Heart left ventricle (tissue), 16 donors: Measurements from ENCODE around the gene TUBA4B. TPM values are rescaled to one million over a fixed set of nuclear protein-coding genes. Genes with fewer than 3 reads are reported as not detected.

Source experiments
- ATAC-seq, 4 donors: fragments of 200-7000 bp; cut with Tn5 transposase; one replicate each; pipeline ENCODE4 v1.9.1; 2020 to 2022; ENCODE audit warnings: moderate library complexity in 4 of 4, mild to moderate bottlenecking in 3 of 4, moderate number of reproducible peaks in 1 of 4
- DNase-seq, 5 donors: peaks; one replicate each; pipeline ENCODE4 v3.0.0-alpha.2; 2020
- H3K27ac ChIP-seq, 12 donors: fragments of 200-600 bp; sonication (generic) in 4 of 12; one replicate each; pipeline versions ENCODE4 v1.5.0 to v1.8.0; 2016 to 2022; ENCODE audit warnings: mild to moderate bottlenecking in 2 of 12
- H3K27me3 ChIP-seq, 9 donors: fragments of 200-600 bp; sonication (generic) in 2 of 9; one replicate each; pipeline versions ENCODE4 v1.5.1 to v1.8.0; 2016 to 2022; ENCODE audit warnings: mild to moderate bottlenecking in 3 of 9
- H3K36me3 ChIP-seq, 9 donors: fragments of 200-600 bp; sonication (generic) in 2 of 9; one replicate each; pipeline versions ENCODE4 v1.5.0 to v1.8.0; 2018 to 2022; ENCODE audit warnings: mild to moderate bottlenecking in 2 of 9
- H3K4me1 ChIP-seq, 12 donors: fragments of 200-600 bp; sonication (generic) in 4 of 12; one replicate each; pipeline versions ENCODE4 v1.5.0 to v1.8.0; 2016 to 2022; ENCODE audit warnings: mild to moderate bottlenecking in 3 of 12
- H3K4me3 ChIP-seq, 12 donors: fragments of 200-600 bp; sonication (generic) in 4 of 12; one replicate each; pipeline versions ENCODE4 v1.5.0 to v1.8.0; 2017 to 2022; ENCODE audit warnings: mild to moderate bottlenecking in 9 of 12, moderate library complexity in 4 of 12
- H3K9me3 ChIP-seq, 12 donors: fragments of 200-600 bp; sonication (generic) in 4 of 12; one replicate each; pipeline versions ENCODE4 v1.5.0 to v1.8.0; 2016 to 2022; ENCODE audit warnings: mild to moderate bottlenecking in 1 of 12
- CTCF ChIP-seq, 12 donors: fragments of 200-600 bp; sonication (generic) in 4 of 12; IDR thresholded peaks; one replicate each; pipeline versions ENCODE4 v1.5.0 to v1.8.0; 2018 to 2022; ENCODE audit warnings: antibody characterized with exemption in 12 of 12, mild to moderate bottlenecking in 5 of 12
- POLR2A ChIP-seq, 2 donors: fragments of 450-650 bp; IDR thresholded peaks; one replicate each; pipeline ENCODE4 v1.6.1; 2017; ENCODE audit warnings: antibody characterized with exemption in 2 of 2, mild to moderate bottlenecking in 2 of 2, moderate library complexity in 2 of 2
- WGBS, 4 donors: extraction: QIAGEN DNeasy Blood & Tissue Kit in 2 of 4; methylation state at CpG; one replicate each; pipeline versions ENCODE4 v1.1.5 to v1.1.7; 2013 to 2018; 5-methylcytosine and 5-hydroxymethylcytosine counted together
- intact Hi-C, 10 donors: fragments of 100-400 bp; cut with DNase I; formaldehyde crosslinking; loops; one replicate each; pipeline versions ENCODE4 v1.11.1 to v1.14.2; 2022
- polyA plus RNA-seq, 2 donors: library from polyadenylated mRNA; stranded (reverse); fragments of 200-250 nt; gene quantifications; one replicate each; pipeline ENCODE4 v1.2.3, GENCODE V29; 2013
- total RNA-seq, 9 donors: library from RNA; depleted of rRNA in 2 of 9; stranded (reverse); fragments of >200 nt in 2 of 9; fragmentation: NEBNext Ultra II Directional in 3 of 9; extraction: Animal tissue kit (Norgen Biotek cat#: 25700) in 3 of 9; gene quantifications; one replicate each; pipeline versions ENCODE4 v1.1.0 to v1.2.4, GENCODE V29; 2016 to 2023
- donor health status: ischemic (EF 13 %, LVEDD 7.1; RV severe dilation, severe dysfunction).
- donor health status: healthy with polysubstance abuse.
- donor health status: DM: no; HTN: yes; CAD: no.
- donor health status: DM: no; HTN: no; CAD: no.
- donor health status: ischemic (EF 25% LVEDD 6.9; RV normal size, moderate dysfunction).
- donor health status: ischemic (EF 25% LVEDD 5.7; RV mildly dilated, moderate dysfunction).
- donor health status: healthy.
- donor health status: DM: yes; HTN: yes; CAD: no.
- donor health status: ischemic (EF 35%, LVEDD 5.7; RV mildly dilated, moderate dysfunction).
- donor health status: nonischemic (EF 11% LVEDD 7.7; RV severe dilation, severe dysfunction).
- donor health status: DM: yes; HTN: yes; CAD: no.
- donor health status: PGD.
- donor health status: ischemic (EF 29% LVEDD 5.4; RV normal size, mild dysfunction).
- donor health status: nonischemic (EF 23%, LVEDD 6.1; RV moderate dilation, normal function).

TUBA4B gene
- total and polyA plus RNA-seq, 11 donors, result not detected

GRCh38 chr2:219294356-219295351 lies 41.6 kb downstream of the TUBA4B start:
- Histone ChIP-seq H3K4me1 (peaks cover 0 to 24% (median 11%) of the 10 kb centered on the region in 12 donors), H3K4me3 (peak overlapping the region; percentile 22 to 77 (median 64)), H3K36me3 (no peaks in the 10 kb centered on the region), H3K27me3 (peaks cover 0 to 8% (median 0%) of the 10 kb centered on the region in 9 donors), H3K27ac (peak overlapping the region; percentile 11 to 93 (median 78)), H3K9me3 (no peaks in the 10 kb centered on the region)
- TF ChIP-seq CTCF (IDR thresholded peaks at IDR 0.05) (peak in 11 of 12 donors; percentile 99 to 100 (median 100)), POLR2A (IDR thresholded peaks at IDR 0.05) (peak in 1 of 2 donors; percentile 66)
- peak; percentile 83 to 93 (median 89) for DNase-seq
- intact Hi-C loops, result loop anchor here (1.0 to 10.0 kb wide), 17 partner anchors 15 to 240 kb away; partner anchors contain the start of genes NHEJ1 (in 8 of the 10), CNPPD1 (in 4 of the 10), RETREG2 (in 4 of the 10) and DNAJB2 (in 3 of the 10)
- peak; percentile 48 to 92 (median 89) for ATAC-seq
- 6 to 12% (median 8%) methylated on average over 38 to 67 of the region's 67 CpGs for WGBS, 4 donors

- TF ChIP-seq POLR2A (IDR thresholded peaks at IDR 0.05), result no peak
- no peak for TF ChIP-seq CTCF (IDR thresholded peaks at IDR 0.05)
- 79 to 86% (median 85%) methylated on average over 11 to 14 of the region's 14 CpGs for WGBS, 4 donors
- no peak overlapping the region for H3K27ac ChIP-seq
- no peak overlapping the region for H3K4me3 ChIP-seq
- peaks cover 0 to 18% (median 0%) of the 10 kb centered on the region in 9 donors for H3K27me3 ChIP-seq
- DNase-seq (no peak), ATAC-seq (no peak)
- intact Hi-C loops, result loop anchor here in 8 of 10 donors (2.0 to 10.0 kb wide), 9 partner anchors 19 to 241 kb away; partner anchors contain the start of genes CNPPD1 (in 3 of the 8), NHEJ1 (in 3 of the 8), RETREG2 (in 3 of the 8) and DNPEP (in 2 of the 8)
- H3K36me3 ChIP-seq, result no peaks in the 10 kb centered on the region
- no peaks in the 10 kb centered on the region for H3K9me3 ChIP-seq
- H3K4me1 ChIP-seq, result peaks cover 0 to 20% (median 9%) of the 10 kb centered on the region in 12 donors
Observed at GRCh38 chr2:219296142-219296541, 43.1 kb downstream of the TUBA4B start.

GRCh38 chr2:219296631-219297391 lies 43.8 kb downstream of the TUBA4B start:
- Histone ChIP-seq H3K27ac (no peak overlapping the region), H3K4me3 (no peak overlapping the region), H3K9me3 (no peaks in the 10 kb centered on the region), H3K4me1 (peaks cover 0 to 20% (median 9%) of the 10 kb centered on the region in 12 donors), H3K27me3 (peaks cover 0 to 21% (median under 1%) of the 10 kb centered on the region in 9 donors), H3K36me3 (no peaks in the 10 kb centered on the region)
- intact Hi-C loops, result loop anchor here in 9 of 10 donors (1.0 to 10.0 kb wide), 10 partner anchors 20 to 242 kb away; partner anchors contain the start of genes CNPPD1 (in 3 of the 9), NHEJ1 (in 3 of the 9), RETREG2 (in 3 of the 9) and DNPEP (in 2 of the 9)
- WGBS, 4 donors, result 86 to 92% (median 88%) methylated on average over 10 to 25 of the region's 25 CpGs
- ATAC-seq (no peak), DNase-seq (no peak)
- TF ChIP-seq POLR2A (IDR thresholded peaks at IDR 0.05) (no peak), CTCF (IDR thresholded peaks at IDR 0.05) (no peak)
